Caki2 (cell line): ENCODE results near the gene UBE2I. TPM values are rescaled to one million over a fixed set of nuclear protein-coding genes. Genes with fewer than 3 reads are reported as not detected.
A peak's percentile ranks its signal among the peaks of the same experiment; 100 is the strongest.
"Not testable (repeated sequence)": the region's sequence is repeated elsewhere in the genome, so short reads cannot be mapped to it uniquely, and the experiment has no call there.

Experiments
- DNase-seq: peaks from one replicate; pipeline ENCODE4 v3.0.0-alpha.2; 2015; ENCODE audit warnings: low read depth
- in situ Hi-C: cut with HindIII; loops from 2 replicates; pipeline ENCODE4 v1.10.0; 2016; ENCODE audit warnings: low sequenced_read_pairs, low pct_unique_long_range_greater_than_20kb, mixed read lengths
- total RNA-seq: library from RNA; depleted of rRNA; stranded (reverse); fragments of >200 nt; shearing (Covaris generic); gene quantifications from 2 replicates; pipeline ENCODE4 v1.2.3, GENCODE V29; 2014; ENCODE audit warnings: low replicate concordance

Gene UBE2I
- total RNA-seq, 1 experiment from 2014 or later, result 294 TPM

GRCh38 chr16:1322407-1322806, 13.0 kb downstream of the UBE2I start:
- DNase-seq, result no peak
- in situ Hi-C loops, result no loop called here

- in situ Hi-C loops, result no loop called here
These were observed 14.1 kb downstream of the UBE2I start for GRCh38 chr16:1323296-1324239.

GRCh38 chr16:1324286-1324826, 14.9 kb downstream of the UBE2I start:
- in situ Hi-C loops, result no loop called here
- DNase-seq, result no peak

More at GRCh38 chr16:1323296-1324239, 14.1 kb downstream of the UBE2I start:
- no peak for DNase-seq

GRCh38 chr16:1325261-1325660, 15.8 kb downstream of the UBE2I start:
- in situ Hi-C loops, result no loop called here
- no peak for DNase-seq

GRCh38 chr16:1325673-1326371, 16.4 kb downstream of the UBE2I start:
- in situ Hi-C loops, result no loop called here
- DNase-seq, result no peak

- in situ Hi-C loops, result no loop called here
- DNase-seq, result no peak
These were observed 17.0 kb downstream of the UBE2I start for GRCh38 chr16:1326391-1326790.

- in situ Hi-C loops, result no loop called here
These were observed 17.6 kb downstream of the UBE2I start for GRCh38 chr16:1326946-1327618.

GRCh38 chr16:1327619-1327947, 18.1 kb downstream of the UBE2I start:
- no peak for DNase-seq
- in situ Hi-C loops, result no loop called here

More at GRCh38 chr16:1326946-1327618, 17.6 kb downstream of the UBE2I start:
- DNase-seq, result no peak

- DNase-seq, in situ Hi-C loops: not testable (repeated sequence)
These were observed 18.7 kb downstream of the UBE2I start for GRCh38 chr16:1328136-1328535.

- DNase-seq, in situ Hi-C loops: not testable (repeated sequence)
These were observed 19.5 kb downstream of the UBE2I start for GRCh38 chr16:1328961-1329360.

- no peak for DNase-seq
- in situ Hi-C loops, result no loop called here
These were observed 21.0 kb downstream of the UBE2I start for GRCh38 chr16:1330260-1330914.

- in situ Hi-C loops, result no loop called here
- DNase-seq, result no peak
These were observed 21.7 kb downstream of the UBE2I start for GRCh38 chr16:1330931-1331711.

GRCh38 chr16:1331712-1332617, 22.5 kb downstream of the UBE2I start:
- peak; percentile 84 for DNase-seq
- in situ Hi-C loops, result no loop called here

GRCh38 chr16:1332618-1333148, 23.2 kb downstream of the UBE2I start:
- in situ Hi-C loops, result no loop called here
- DNase-seq, result no peak

- in situ Hi-C loops, result no loop called here
- DNase-seq, result no peak
These were observed 23.8 kb downstream of the UBE2I start, which contains the start of gene BAIAP3 for GRCh38 chr16:1333149-1333812. Gene BAIAP3, plus strand, starts transcription at chr16:1333645. Its CDS starts 4,905 bp downstream, at chr16:1338550.
